GM19468 (cell line): ENCODE results near the gene TIMM9.
A peak's percentile ranks its signal among the peaks of the same experiment; 100 is the strongest.
"Not testable (repeated sequence)": the region's sequence is repeated elsewhere in the genome, so short reads cannot be mapped to it uniquely, and the experiment has no call there.

Source experiments
- ATAC-seq: cut with Tn5 transposase; IDR thresholded peaks from one replicate; pipeline ENCODE4 v1.9.1; 2021; ENCODE audit warnings: mild to moderate bottlenecking, moderate library complexity, moderate number of reproducible peaks; ENCODE audit not compliant: unreplicated experiment; ENCODE audit errors: extremely low read depth

Gene TIMM9

DNA sequence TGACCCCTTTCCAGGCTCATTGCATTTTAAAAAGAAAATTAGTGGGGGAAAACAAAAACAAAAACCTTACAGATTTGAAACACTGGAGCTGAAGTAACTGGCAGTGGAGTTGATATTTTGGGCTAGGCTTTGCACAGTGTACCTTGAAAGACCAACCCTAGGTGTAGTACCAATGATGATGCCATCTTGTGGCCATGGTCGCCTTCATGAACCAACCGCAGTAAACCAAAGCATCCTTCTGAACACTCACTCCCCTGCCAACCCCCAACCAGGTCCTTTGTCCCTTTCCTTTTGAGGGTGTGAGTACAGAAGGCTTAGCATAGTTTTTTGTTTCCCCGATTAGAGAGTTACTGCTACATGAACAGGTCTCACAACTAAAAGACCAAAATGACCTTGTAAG, 25.7 kb downstream of the TIMM9 start:
- no peak for ATAC-seq

DNA sequence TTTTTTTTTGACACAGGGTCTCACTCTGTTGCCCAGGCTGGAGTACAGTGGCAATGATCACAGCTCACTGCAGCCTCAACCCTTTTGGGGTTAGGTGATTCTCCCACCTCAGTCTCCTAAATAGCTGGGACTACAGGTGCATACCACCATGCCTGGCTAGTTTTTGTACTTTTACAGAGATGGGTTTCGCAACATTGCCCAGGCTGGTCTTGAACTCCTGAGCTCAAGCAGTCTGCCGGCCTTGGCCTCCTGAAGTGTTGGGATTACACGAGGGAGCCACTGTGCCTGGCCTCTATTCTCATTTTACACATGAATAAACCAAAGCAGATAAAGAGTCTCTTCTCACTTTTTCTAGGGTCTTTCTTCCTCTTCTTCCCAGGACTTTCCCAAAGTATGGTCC, 28.4 kb downstream of the TIMM9 start:
- no peak for ATAC-seq

DNA sequence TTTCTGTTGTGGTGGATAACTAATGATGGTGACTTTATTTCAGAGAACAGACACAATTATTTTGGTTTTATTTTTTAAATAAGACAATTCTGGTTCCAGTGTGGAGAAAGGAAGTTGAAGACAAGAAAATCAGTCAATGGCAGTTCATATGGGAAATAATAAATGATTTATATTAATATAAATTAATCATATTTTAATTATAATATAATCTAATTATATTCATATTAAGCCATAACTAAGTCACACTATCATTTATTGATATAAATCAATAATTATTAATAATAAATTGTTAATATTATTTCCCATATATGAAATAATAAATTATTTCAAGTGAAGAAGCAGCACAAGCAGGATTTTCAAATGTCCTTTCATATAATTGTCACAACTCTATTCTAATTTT, 28.8 kb downstream of the TIMM9 start:
- ATAC-seq = no peak

DNA sequence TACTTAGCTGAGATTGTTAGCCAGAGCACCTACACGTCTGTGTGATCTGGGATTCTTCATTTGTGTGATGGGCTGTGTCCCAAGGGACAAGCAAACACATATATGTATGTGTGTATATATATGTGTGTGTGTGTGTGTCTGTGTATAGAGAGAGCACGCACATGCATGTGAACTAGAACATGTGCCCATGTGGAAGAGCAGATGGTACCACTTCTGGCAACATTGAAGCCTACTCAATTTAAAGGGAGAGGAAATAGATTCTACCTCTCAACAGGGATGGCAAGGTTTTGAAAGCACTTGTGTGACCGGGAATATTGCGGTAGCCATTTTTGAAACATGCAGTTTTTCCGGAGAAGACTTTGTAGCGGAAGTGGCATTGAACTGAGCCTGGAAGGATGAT, 30.2 kb downstream of the TIMM9 start:
- no peak for ATAC-seq

DNA sequence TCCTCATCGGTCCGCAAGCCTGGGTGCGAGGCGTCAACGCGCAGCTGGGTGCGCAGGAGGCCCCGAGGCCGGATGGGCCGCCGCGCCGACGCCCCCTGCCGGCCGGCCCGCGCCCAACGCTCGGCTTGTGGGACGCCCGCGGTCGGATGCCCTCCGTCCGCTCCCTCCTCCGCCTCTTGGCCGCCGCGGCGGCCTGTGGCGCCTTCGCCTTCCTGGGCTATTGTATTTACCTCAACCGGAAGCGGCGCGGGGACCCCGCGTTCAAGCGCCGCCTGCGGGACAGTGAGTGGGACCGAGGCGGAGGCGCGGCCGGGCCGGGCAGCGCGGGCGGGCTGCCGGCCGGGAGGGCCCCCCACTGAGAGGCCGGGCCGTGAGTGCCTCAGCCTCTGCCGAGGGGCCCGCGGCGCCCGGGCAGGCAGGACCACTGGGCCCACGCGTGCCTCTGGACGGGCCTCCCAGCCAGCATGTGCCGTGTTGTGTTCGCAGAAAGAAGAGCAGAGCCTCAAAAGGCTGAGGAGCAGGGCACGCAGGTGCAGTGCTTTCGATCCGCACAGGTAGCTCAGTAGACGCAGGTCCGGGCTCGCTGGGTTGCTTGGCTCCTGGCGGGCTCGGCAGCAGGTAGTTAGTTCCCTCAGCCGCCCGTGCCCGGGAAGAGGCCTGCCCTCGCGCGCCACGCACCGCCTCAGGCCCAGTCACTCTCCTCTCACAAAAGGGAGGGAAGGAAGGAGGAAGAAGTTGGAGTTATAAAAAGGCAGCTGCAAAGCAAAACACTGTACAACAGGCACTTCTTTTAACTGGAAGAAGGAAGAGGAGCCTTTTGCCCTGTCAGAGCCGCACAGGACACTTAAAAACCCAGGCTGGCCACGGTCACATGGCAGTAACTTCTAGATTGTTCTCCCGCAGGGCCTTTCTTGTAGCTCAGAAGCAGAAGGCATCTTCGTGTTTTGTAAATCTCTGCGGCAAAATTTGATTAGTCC, 31.2 kb downstream of the TIMM9 start, which contains the start of gene TOMM20L:
Gene TOMM20L, plus strand, starts transcription at position 119 of the 977 bp plus-strand sequence. Its CDS starts 28 bp downstream, at position 147.
- ATAC-seq = peak; percentile 91

DNA sequence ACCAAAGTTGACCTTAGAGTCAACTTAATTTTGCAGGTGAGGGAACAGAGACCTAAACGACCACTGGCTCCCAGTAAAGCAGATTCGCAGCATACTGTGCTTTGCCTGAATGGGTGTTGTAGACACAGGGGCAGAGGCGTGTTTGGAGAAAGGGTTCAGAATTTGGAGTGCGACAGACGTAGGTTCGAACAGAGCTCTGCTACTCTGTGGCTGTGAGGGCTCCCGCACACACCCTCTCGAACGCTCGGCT, 31.8 kb downstream of the TIMM9 start:
- ATAC-seq = no peak

DNA sequence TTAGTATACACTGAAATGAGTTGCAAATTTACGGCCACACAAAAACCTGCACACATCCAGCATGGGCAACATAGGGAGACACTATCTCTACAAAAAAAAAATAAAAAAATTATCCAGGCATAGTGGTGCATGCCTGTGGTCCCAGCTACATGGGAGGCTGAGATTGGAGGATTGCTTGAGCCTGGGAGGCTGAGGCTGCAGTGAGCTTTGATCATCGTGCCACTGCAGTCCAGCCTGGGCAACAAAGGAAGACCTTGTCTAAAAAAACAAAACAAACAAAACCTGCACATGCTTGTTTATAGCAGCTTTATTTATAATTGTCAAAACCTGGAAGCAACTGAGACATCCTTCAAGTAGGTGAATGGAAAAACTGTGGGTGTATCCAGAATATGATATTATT, 36.5 kb downstream of the TIMM9 start:
- ATAC-seq = no peak

DNA sequence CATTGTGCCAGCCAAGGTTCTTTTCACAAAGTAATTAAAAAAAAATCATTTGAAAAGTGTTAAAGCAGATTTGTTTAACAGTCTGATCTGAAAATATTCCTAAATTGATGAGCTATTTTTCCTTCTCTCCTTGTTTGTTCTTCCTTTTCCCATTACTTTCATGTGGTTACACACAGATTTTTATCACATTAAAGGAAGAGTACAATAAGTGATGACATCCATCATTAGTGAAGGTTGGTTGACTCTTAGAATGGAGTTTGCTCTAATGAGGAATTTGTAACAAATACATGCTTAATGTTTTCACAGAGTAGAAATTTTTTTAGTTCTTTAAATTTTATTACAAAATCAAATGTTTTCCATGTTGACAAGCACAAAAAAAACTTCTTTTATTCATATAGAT, 50.5 kb downstream of the TIMM9 start:
- no peak for ATAC-seq

DNA sequence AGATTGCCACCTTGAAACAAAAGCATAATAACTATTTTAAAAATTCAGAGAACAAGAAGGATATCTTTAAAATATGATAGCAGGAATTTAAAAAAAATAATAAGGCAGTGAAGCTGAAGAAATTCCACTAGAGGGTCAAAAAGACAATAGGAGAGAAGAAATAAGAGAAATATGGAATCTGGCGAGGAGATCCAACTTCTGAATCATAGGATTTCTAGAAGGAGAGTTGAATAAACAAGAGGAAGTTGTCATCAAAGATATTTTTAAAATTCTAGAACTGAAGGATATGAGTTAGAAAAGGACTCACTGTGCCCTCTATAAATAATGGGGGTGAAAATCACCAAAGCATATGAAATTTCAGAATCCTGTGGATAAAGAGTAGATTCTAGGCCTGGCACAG, 58.4 kb downstream of the TIMM9 start:
- no peak for ATAC-seq

DNA sequence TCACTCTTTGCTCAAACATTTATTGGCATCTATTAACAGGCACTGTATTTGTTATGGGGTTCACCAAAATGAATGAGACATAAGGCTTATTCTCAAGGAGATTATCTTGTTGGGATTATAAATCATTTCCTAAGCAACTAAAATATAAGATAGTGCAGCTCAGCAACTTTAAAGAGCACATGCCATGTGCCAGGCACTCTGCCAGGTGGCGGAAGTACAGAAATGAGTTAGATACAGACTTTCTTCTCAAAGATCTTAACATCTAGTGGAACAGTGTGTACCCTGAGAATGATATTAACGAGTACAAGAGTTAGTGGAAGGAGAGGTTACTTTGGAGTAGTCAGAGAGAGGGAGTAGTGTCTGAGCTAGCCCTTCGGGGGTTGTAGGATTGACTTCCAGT, 60.0 kb downstream of the TIMM9 start:
- ATAC-seq = no peak

DNA sequence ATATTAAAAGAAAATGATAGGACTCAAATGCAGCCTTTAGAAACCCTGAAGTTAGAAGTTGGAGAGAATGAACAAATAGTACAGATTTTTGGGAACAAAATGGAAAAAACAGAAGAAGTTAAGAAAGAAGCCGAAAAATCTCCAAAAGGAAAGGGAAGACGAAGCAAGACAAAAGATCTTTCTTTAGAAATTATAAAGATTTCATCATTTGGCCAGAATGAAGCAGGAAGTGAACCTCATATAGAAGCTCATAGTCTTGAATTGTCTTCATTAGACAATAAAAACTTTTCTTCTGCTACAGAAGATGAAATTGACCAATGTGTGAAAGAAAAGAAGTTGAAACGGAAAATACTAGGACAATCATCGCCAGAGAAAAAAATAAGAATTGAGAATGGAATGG, 63.0 kb downstream of the TIMM9 start:
- ATAC-seq = no peak

DNA sequence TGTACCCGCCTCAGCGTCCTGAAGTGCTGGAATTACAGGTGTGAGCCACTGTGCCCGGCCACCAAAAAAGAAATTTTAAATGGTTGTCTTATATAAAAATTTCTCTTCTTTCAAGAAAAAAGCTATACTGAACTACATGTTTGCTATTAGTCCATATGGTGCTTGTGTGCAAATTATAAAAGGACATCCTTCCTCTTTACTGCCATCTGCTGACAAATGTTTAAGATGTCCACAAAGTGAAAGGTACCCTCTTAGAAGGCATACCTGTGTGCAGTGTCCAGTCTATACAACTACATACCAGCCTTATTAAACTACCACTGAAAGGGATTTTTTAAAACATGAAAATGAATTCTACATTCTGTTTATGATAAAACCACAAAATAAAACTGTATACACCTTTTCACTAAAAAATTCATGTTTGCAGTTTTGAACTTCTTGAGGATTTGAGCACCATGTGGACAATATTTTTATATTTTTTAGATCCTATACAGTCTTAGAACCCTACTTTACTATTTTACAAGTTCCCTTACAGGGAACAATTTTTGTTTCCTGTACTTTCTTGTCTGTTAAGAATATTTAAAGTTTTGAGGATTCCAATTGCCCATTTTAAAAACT, 64.4 kb downstream of the TIMM9 start:
- no peak for ATAC-seq

DNA sequence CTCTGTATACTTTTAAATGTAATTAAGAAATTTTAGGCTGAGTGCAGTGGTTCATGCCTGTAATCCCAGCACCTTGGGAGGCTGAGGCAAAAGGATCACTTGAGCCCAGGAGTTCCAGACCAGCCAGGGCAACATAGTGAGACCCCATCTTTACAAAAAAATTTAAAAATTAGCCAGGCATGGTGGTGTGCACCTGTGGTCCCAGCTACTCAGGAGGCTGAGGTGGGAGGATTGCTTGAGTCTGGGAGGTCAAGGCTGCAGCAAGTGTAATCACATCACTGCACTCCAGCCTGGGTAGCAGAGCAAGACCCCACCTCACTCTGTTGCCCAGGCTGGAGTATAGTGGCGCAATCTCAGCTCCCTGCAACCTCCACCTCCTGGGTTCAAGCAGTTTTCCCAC, 65.1 kb downstream of the TIMM9 start:
- ATAC-seq = not testable (repeated sequence)
